Psoas muscle (tissue), 8 donors: ENCODE results near the gene ACTRT2. TPM values are rescaled to one million over a fixed set of nuclear protein-coding genes. Genes with fewer than 3 reads are reported as not detected.

Experiments
- ATAC-seq, 4 donors: fragments of 200-7000 bp; cut with Tn5 transposase; one replicate each; pipeline ENCODE4 v1.9.1; 2020; ENCODE audit warnings: moderate library complexity in 3 of 4, mild to moderate bottlenecking in 2 of 4
- DNase-seq, 2 donors: peaks; one replicate each; pipeline ENCODE4 v3.0.0-alpha.2; 2020
- H3K27ac ChIP-seq: fragments of 200-600 bp; one replicate; pipeline ENCODE4 v1.8.0; 2022
- H3K27me3 ChIP-seq, 3 donors: fragments of 200-600 bp in 1 of 3; one replicate each; pipeline versions ENCODE4 v1.6.1 to v1.8.0; 2013 to 2022; ENCODE audit warnings: low read length in 2 of 3, mild to moderate bottlenecking in 2 of 3, moderate library complexity in 1 of 3; ENCODE audit not compliant: insufficient read depth in 3 of 3
- H3K36me3 ChIP-seq, 2 donors: fragments of 200-600 bp in 1 of 2; one replicate each; pipeline versions ENCODE4 v1.6.1 to v1.8.0; 2013 to 2022; ENCODE audit warnings: low read depth in 1 of 2, mild to moderate bottlenecking in 1 of 2, moderate library complexity in 1 of 2; ENCODE audit not compliant: insufficient read depth in 1 of 2
- H3K4me1 ChIP-seq: fragments of 200-600 bp; one replicate; pipeline ENCODE4 v1.8.0; 2022
- H3K4me3 ChIP-seq: fragments of 200-600 bp; one replicate; pipeline ENCODE4 v1.8.0; 2022; ENCODE audit warnings: mild to moderate bottlenecking
- H3K9me3 ChIP-seq: fragments of 200-600 bp; one replicate; pipeline ENCODE4 v1.8.0; 2022
- CTCF ChIP-seq: fragments of 200-600 bp; IDR thresholded peaks from one replicate; pipeline ENCODE4 v1.8.0; 2022; ENCODE audit warnings: antibody characterized with exemption
- WGBS, 3 donors: extraction: QIAGEN DNeasy Blood & Tissue Kit; methylation state at CpG; one replicate each; pipeline versions ENCODE4 v1.1.6 to v1.1.7; 2013; 5-methylcytosine and 5-hydroxymethylcytosine counted together
- intact Hi-C, 2 donors: fragments of 100-400 bp; cut with DNase I; formaldehyde crosslinking; loops; one replicate each; pipeline versions ENCODE4 v1.11.0 to v1.14.2; 2022
- polyA plus RNA-seq, 3 donors: library from polyadenylated mRNA; stranded (reverse); fragments of 200-250 nt; gene quantifications; one replicate each; pipeline ENCODE4 v1.2.3, GENCODE V29; 2013
- total RNA-seq, 4 donors: library from RNA; stranded (reverse); fragmentation: NEBNext Ultra II Directional in 2 of 4; extraction: Animal tissue kit (Norgen Biotek cat#: 25700) in 2 of 4; gene quantifications; one replicate each; pipeline versions ENCODE4 v1.2.1 to v1.2.4, GENCODE V29; 2021 to 2023
- donor health status: healthy with polysubstance abuse.
- donor health status: DM: no; HTN: no; CAD: no; lungs with moderate emphysema.
- donor health status: Bipolar disorder and iron deficiency.
- donor health status: healthy.
- donor health status: DM: yes; HTN: yes; CAD: no.
- donor health status: DM: no; HTN: no; CAD: no.
- donor health status: DM: no; HTN: no; CAD: no.
- donor health status: DM: yes; HTN: yes; CAD: no.

ACTRT2 gene
- total and polyA plus RNA-seq, 7 donors = not detected

GRCh38 chr1:3051270-3052268 is 30.3 kb downstream of the ACTRT2 start:
- DNase-seq = no peak
- no peak overlapping the region for H3K27ac ChIP-seq
- H3K4me1 ChIP-seq = no peaks in the 10 kb centered on the region
- peaks cover 0 to 36% (median 14%) of the 10 kb centered on the region in 3 donors for H3K27me3 ChIP-seq
- WGBS, 3 donors = 88 to 91% (median 90%) methylated on average over 3 of the region's 3 CpGs
- intact Hi-C loops = no loop called here
- no peak for ATAC-seq
- H3K4me3 ChIP-seq = no peak overlapping the region
- no peaks in the 10 kb centered on the region for H3K36me3 ChIP-seq
- no peaks in the 10 kb centered on the region for H3K9me3 ChIP-seq
- no peak for TF ChIP-seq CTCF

GRCh38 chr1:3052501-3052900 is 31.2 kb downstream of the ACTRT2 start:
- H3K4me3 ChIP-seq = no peak overlapping the region
- WGBS, 3 donors = 85 to 90% (median 89%) methylated on average over 5 of the region's 5 CpGs
- no peak overlapping the region for H3K27ac ChIP-seq
- ATAC-seq (no peak), DNase-seq (no peak)
- intact Hi-C loops = no loop called here
- no peaks in the 10 kb centered on the region for H3K4me1 ChIP-seq
- H3K9me3 ChIP-seq = no peaks in the 10 kb centered on the region
- H3K36me3 ChIP-seq = no peaks in the 10 kb centered on the region
- TF ChIP-seq CTCF = no peak
- H3K27me3 ChIP-seq = peaks cover 0 to 42% (median 14%) of the 10 kb centered on the region in 3 donors

GRCh38 chr1:3053366-3053980 is 32.2 kb downstream of the ACTRT2 start:
- intact Hi-C loops = no loop called here
- H3K4me1 ChIP-seq = no peaks in the 10 kb centered on the region
- no peak overlapping the region for H3K4me3 ChIP-seq
- ATAC-seq (no peak), DNase-seq (no peak)
- no peaks in the 10 kb centered on the region for H3K9me3 ChIP-seq
- TF ChIP-seq CTCF = no peak
- H3K27ac ChIP-seq = no peak overlapping the region
- WGBS, 3 donors = 87 to 90% (median 89%) methylated on average over 9 of the region's 9 CpGs
- H3K27me3 ChIP-seq = peaks cover 0 to 42% (median 14%) of the 10 kb centered on the region in 3 donors
- no peaks in the 10 kb centered on the region for H3K36me3 ChIP-seq

GRCh38 chr1:3053986-3054385 is 32.7 kb downstream of the ACTRT2 start:
- TF ChIP-seq CTCF = no peak
- DNase-seq = no peak
- no peaks in the 10 kb centered on the region for H3K4me1 ChIP-seq
- intact Hi-C loops = no loop called here
- no peak for ATAC-seq
- H3K36me3 ChIP-seq = no peaks in the 10 kb centered on the region
- peaks cover 0 to 42% (median 14%) of the 10 kb centered on the region in 3 donors for H3K27me3 ChIP-seq
- 77 to 90% (median 87%) methylated on average over 6 of the region's 6 CpGs for WGBS, 3 donors
- H3K4me3 ChIP-seq = no peak overlapping the region
- no peaks in the 10 kb centered on the region for H3K9me3 ChIP-seq
- no peak overlapping the region for H3K27ac ChIP-seq
